ENCODE results near the gene BIRC3. TPM values are rescaled to one million over a fixed set of nuclear protein-coding genes. Genes with fewer than 3 reads are reported as not detected.

The BIRC3 gene
- total and polyA plus RNA-seq, 2 of the 4 experiments (the other 2 are of a cell fraction) = 2.2 to 5.0 TPM

DNA sequence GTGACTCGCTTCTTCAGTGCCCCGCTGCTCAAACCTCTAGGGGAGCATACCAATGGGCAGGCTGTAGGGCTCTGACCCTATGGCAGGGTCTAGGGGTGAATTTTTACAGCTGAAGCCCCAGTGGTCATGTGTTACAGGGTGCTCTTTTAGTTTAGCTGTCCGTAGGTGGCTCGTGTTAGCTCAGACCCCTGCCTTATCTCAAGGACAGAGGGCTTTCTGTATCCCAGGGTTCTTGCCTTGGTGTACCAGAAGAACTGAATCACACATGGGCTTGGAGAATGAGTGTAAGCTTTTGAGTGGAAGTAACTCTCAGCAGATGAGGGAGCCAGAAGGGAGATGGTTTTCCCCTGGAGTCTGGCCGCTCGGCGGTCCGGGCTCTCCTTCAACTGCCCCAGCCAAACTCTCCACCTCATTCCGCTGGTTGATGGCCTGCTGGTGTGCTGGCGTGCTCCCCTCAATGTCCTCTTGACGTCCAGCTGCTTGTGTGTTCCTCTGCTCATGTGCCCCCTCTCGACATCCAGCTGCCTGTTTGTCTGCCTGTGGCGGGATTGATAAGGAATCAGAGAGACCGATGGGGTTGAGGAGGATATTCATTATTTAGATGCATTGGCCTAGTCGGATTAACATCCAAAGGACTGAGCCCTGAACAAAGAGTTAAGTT is 67.3 kb downstream of the BIRC3 start:
- in situ Hi-C loops (cut with MboI; ENCODE audit: low sequenced_read_pairs) (loop anchor here (25.0 kb wide), 1 partner anchor 97 kb away; no protein-coding TSS in a partner anchor), intact Hi-C loops (cut with micrococcal nuclease) (no loop called here), dilution Hi-C loops (cut with HindIII; ENCODE audit: low sequenced_read_pairs, unreplicated experiment) (no loop called here)
- TF ChIP-seq MXI1 (IDR thresholded peaks at IDR 0.05; ENCODE audit: borderline replicate concordance, low read depth, low read length) (no peak), MAFK (IDR thresholded peaks at IDR 0.05; ENCODE audit: low read depth, low read length) (no peak), CEBPB (IDR thresholded peaks at IDR 0.05; ENCODE audit: low read depth, low read length) (no peak), SMC3 (IDR thresholded peaks at IDR 0.05; ENCODE audit: low read depth, low read length) (no peak), POLR2A (IDR thresholded peaks at IDR 0.05; ENCODE audit: low read depth, low read length) (no peak), RCOR1 (IDR thresholded peaks at IDR 0.05; ENCODE audit: insufficient replicate concordance, low read length) (no peak), BHLHE40 (IDR thresholded peaks at IDR 0.05; ENCODE audit: low read depth, low read length) (no peak), RAD21 (IDR thresholded peaks at IDR 0.05; ENCODE audit: low read length) (no peak)
- TF ChIP-seq, protein P1, sequence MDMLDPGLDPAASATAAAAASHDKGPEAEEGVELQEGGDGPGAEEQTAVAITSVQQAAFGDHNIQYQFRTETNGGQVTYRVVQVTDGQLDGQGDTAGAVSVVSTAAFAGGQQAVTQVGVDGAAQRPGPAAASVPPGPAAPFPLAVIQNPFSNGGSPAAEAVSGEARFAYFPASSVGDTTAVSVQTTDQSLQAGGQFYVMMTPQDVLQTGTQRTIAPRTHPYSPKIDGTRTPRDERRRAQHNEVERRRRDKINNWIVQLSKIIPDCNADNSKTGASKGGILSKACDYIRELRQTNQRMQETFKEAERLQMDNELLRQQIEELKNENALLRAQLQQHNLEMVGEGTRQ (IDR thresholded peaks at IDR 0.05; ENCODE audit: low read depth, low read length) = no peak
- TF ChIP-seq, protein P2, sequence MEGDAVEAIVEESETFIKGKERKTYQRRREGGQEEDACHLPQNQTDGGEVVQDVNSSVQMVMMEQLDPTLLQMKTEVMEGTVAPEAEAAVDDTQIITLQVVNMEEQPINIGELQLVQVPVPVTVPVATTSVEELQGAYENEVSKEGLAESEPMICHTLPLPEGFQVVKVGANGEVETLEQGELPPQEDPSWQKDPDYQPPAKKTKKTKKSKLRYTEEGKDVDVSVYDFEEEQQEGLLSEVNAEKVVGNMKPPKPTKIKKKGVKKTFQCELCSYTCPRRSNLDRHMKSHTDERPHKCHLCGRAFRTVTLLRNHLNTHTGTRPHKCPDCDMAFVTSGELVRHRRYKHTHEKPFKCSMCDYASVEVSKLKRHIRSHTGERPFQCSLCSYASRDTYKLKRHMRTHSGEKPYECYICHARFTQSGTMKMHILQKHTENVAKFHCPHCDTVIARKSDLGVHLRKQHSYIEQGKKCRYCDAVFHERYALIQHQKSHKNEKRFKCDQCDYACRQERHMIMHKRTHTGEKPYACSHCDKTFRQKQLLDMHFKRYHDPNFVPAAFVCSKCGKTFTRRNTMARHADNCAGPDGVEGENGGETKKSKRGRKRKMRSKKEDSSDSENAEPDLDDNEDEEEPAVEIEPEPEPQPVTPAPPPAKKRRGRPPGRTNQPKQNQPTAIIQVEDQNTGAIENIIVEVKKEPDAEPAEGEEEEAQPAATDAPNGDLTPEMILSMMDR (conservative IDR thresholded peaks at IDR 0.05; ENCODE audit: low read depth, low read length) = no peak
- TF ChIP-seq, protein P3, sequence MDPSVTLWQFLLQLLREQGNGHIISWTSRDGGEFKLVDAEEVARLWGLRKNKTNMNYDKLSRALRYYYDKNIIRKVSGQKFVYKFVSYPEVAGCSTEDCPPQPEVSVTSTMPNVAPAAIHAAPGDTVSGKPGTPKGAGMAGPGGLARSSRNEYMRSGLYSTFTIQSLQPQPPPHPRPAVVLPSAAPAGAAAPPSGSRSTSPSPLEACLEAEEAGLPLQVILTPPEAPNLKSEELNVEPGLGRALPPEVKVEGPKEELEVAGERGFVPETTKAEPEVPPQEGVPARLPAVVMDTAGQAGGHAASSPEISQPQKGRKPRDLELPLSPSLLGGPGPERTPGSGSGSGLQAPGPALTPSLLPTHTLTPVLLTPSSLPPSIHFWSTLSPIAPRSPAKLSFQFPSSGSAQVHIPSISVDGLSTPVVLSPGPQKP (IDR thresholded peaks at IDR 0.05; ENCODE audit: borderline replicate concordance, low read depth, low read length) = no peak
- Histone ChIP-seq H3K27me3 (ENCODE audit: control insufficient read depth, insufficient read depth, low read length) (no peaks in the 10 kb centered on the region), H2BK120ac (ENCODE audit: low read depth, low read length) (no peak overlapping the region), H3K23ac (ENCODE audit: low read depth, low read length) (no peak overlapping the region; the same call in 1 of the 2 replicates), H3K4me1 (ENCODE audit: control insufficient read depth, insufficient read depth, low read length) (no peaks in the 10 kb centered on the region), H3K4me3 (ENCODE audit: insufficient read depth, low read depth, low read length) (no peak overlapping the region), H2AK5ac (ENCODE audit: low read depth, low read length) (no peak overlapping the region), H3K56ac (ENCODE audit: extremely low read depth, insufficient read depth, low read length) (no peak overlapping the region), H2BK20ac (ENCODE audit: low read depth, low read length) (no peak overlapping the region), H3K9ac (ENCODE audit: low read depth, low read length) (no peak overlapping the region), H2BK15ac (ENCODE audit: low read depth, low read length) (no peak overlapping the region), H3K9me3 (ENCODE audit: control insufficient read depth, insufficient read depth, low read length) (no peaks in the 10 kb centered on the region), H3K4ac (ENCODE audit: low read depth, low read length) (no peak overlapping the region), H3K4me2 (ENCODE audit: low read depth, low read length) (no peak overlapping the region), H3K36me3 (ENCODE audit: control insufficient read depth, insufficient read depth, low read length) (peaks cover 32% of the 10 kb centered on the region), H3K14ac (replicated peaks; ENCODE audit: low read depth, low read length) (no peak overlapping the region), H3K27ac (ENCODE audit: insufficient read depth, low read length) (no peak overlapping the region), H3K9me1 (ENCODE audit: insufficient read depth, low read length) (no peaks in the 10 kb centered on the region), H2BK5ac (ENCODE audit: low read depth, low read length, poor library complexity, severe bottlenecking) (no peak overlapping the region), H2AFZ (replicated peaks; ENCODE audit: low read length, poor library complexity) (no peak overlapping the region), H3K79me1 (ENCODE audit: low read depth in 1 of 2, low read length in 2 of 2) (peaks cover 23 to 51% of the 10 kb centered on the region in 2 experiments), H4K8ac (ENCODE audit: low read depth in 2 of 2, low read length in 2 of 2) (peak overlapping the region in 1 of 2 experiments; percentile 26; a peak in 1 of 4 replicates), H4K20me1 (ENCODE audit: insufficient read depth, low read length) (0 out of 2 replicates have a peak, but pooled peaks cover 3% of the 10 kb centered on the region), H4K5ac (ENCODE audit: low read depth, low read length) (no peak overlapping the region), H3K18ac (ENCODE audit: low read depth, low read length) (no peak overlapping the region), H4K91ac (ENCODE audit: insufficient read depth, low read depth, low read length) (no peak overlapping the region), H2AK9ac (replicated peaks; ENCODE audit: low read depth, low read length, poor library complexity) (peak overlapping the region; percentile 2)
- 91% methylated on average over 6 of the region's 15 CpGs; no CpG with 5 or more reads in 1 of the 2 experiments for WGBS, 2 experiments (ENCODE audit: extremely low coverage in 2 of 2, insufficient read length in 1 of 2)
- ChIA-PET POLR2A (ENCODE audit: unreplicated experiment) (no interaction called here), CTCF (no interaction called here)
- DNase-seq (no peak), ATAC-seq (ENCODE audit: low read depth) (no peak)
- BruUV-seq (replicated peaks) = no TSS peak

All from IMR-90 (cell line).